ENCODE data around the gene ZIC1.

Gene ZIC1

GRCh38 chr3:147397155-147397874 is 11.8 kb upstream of the ZIC1 start:
- DNase-seq: no peak

- DNase-seq: no peak
These were observed 11.0 kb upstream of the ZIC1 start for GRCh38 chr3:147397875-147398812.

GRCh38 chr3:147398813-147399534 is 10.2 kb upstream of the ZIC1 start:
- no peak for DNase-seq

- DNase-seq: no peak
These were observed 9.1 kb upstream of the ZIC1 start for GRCh38 chr3:147400111-147400510.

DNA sequence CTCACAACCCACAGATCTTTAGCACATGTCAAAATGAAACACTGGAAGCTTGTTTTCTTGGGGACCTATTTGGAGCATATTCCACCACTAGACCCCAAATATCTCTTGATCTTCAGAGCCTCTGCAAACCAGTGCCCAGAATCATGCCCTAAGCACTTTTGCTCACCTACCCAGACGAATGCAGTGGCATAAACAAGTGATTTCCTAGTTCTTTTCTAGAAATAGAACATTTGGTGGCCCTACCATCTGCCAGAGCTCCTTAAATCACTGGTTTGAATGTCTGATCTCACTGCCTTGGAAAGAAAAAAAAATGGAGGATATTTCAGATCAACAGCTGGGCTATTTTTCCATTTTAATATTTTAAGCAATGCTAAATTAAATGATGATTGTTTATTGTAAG is 8.2 kb upstream of the ZIC1 start:
- DNase-seq: no peak

GRCh38 chr3:147401421-147401820 is 7.7 kb upstream of the ZIC1 start:
- no peak for DNase-seq

GRCh38 chr3:147402159-147402558 is 7.0 kb upstream of the ZIC1 start:
- no peak for DNase-seq

DNA sequence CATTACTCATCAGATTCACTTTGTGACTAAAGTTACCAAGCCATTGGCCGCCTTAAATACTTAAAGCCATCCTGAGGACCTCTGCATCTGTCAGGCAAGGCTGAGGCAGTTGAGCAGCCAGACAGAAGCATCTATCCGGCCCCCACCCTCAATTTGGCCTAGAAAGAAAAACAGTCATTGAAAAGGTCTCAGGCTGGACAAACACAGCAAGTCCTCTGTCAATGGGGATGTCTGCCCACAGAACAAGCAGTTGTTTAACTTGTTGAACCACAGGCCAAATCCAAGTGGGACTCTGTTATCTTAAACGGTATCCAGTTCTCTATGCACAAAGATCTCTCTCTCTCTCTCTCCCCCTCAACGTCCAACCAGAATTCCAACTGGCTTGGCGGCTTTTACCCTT is 5.7 kb upstream of the ZIC1 start:
- DNase-seq: no peak

DNA sequence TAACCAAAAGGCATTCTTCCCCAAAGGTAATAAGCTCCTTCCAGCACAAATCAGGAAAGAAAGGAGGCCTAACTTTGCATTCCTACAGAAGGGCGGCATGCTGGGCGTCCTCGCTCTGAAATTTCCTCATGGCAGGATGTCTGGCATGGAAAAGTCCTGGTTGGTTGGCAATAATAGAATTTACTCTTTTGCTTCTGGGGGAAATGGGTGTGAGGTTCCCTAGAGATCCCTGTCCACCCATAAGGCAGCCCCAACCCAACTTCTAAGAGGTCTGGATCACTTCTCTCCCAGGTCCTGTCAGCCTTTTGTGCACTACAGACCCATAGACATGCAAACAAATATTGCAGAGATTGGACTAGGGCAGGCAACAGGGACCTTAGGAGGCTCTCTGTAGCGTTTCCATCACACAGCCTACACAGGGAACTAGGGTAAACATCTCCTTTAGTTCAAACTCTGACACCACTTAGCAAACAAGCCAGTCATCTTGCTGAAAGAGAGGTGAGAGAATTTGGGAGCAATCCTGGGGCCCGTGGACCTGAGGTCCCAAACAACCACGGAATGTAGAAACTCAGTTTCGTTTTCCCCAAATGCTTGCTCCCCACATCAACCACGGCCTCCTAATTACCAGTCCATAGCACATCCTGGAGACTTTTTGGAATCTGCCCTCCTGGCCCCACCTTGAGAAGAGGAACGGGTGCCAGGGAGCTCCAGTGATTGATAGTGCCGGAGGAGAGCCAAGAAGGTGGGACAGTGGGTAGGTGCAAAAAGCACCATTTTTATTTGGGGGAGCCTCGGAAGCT is 5.0 kb upstream of the ZIC1 start:
- no peak for DNase-seq

GRCh38 chr3:147404800-147405230 is 4.3 kb upstream of the ZIC1 start:
- DNase-seq: no peak

- no peak for DNase-seq
These were observed 3.7 kb upstream of the ZIC1 start for GRCh38 chr3:147405231-147406027.

GRCh38 chr3:147406028-147406931 is 2.9 kb upstream of the ZIC1 start, which contains the start of gene ZIC4:
Gene ZIC4 (minus strand): TSS chr3:147406543. CDS start chr3:147402797, 3,746 bp downstream.
- DNase-seq: no peak

- no peak for DNase-seq
These were observed 2.1 kb upstream of the ZIC1 start for GRCh38 chr3:147407114-147407497.

- DNase-seq: no peak
These were observed 1.5 kb upstream of the ZIC1 start for GRCh38 chr3:147407498-147408187.

DNA sequence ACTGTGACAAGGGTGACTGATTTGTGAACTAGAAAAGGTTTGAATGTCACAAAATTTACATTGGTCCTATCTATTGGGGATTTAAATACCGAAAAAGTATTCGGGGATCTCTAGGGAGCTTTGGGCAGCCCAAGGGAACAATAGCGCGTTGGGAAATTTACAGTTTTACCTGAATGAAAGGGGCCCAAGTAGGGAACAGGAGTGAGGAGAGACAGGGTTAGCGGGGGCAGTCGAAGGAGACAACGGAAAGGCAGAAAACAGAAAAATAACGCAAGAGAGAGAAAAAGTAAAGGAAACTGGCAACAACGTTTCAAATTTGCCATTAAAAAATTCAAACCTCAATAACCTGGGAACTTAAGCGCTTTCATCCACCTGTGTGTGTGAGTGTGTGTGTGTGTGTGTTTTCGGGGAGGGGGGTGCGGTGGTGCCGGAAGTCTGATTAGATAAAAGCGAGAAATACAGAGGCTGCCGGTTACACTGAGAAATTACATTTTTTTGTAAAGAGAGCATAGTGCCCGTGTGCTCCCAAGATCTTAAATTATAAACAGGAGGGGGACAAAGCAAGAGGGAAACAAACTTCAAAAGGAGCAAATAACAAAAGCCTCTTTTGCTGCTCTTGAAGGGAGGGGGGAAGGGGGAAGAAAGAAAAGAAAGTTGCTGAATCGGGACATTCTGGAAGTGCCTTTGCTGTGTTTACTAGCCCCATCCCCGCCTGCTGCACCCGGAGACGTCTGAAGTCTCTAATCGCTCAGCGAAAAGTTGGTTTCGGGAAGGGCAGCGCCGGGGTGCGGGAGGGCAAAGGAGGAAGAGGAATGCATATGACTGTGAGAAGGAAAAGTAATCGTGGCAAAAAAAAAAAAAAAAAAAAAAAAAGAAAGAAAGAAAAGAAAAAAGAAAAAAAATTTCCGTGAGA is 721 bp upstream of the ZIC1 start:
- no peak for DNase-seq

DNA sequence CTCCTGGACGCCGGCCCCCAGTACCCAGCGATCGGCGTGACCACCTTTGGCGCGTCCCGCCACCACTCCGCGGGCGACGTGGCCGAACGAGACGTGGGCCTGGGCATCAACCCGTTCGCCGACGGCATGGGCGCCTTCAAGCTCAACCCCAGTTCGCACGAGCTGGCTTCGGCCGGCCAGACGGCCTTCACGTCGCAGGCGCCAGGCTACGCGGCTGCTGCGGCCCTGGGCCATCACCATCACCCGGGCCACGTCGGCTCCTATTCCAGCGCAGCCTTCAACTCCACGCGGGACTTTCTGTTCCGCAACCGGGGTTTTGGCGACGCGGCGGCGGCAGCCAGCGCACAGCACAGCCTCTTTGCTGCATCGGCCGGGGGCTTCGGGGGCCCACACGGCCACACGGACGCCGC is 956 bp downstream of the ZIC1 start:
- no peak for DNase-seq

DNA sequence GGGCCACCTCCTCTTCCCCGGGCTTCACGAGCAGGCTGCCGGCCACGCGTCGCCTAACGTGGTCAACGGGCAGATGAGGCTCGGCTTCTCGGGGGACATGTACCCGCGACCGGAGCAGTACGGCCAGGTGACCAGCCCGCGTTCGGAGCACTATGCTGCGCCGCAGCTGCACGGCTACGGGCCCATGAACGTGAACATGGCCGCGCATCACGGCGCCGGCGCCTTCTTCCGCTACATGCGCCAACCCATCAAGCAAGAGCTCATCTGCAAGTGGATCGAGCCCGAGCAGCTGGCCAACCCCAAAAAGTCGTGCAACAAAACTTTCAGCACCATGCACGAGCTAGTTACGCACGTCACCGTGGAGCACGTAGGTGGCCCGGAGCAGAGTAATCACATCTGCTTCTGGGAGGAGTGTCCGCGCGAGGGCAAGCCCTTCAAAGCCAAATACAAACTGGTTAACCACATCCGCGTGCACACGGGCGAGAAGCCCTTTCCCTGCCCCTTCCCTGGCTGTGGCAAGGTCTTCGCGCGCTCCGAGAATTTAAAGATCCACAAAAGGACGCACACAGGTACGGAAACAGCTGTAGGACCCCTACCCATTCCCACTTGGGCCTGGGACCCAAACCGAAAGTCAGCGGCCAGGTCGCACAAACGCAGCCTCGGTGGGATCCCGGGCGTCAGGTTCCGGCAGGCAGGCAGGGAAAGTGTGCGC is 1.5 kb downstream of the ZIC1 start:
- no peak for DNase-seq

DNA sequence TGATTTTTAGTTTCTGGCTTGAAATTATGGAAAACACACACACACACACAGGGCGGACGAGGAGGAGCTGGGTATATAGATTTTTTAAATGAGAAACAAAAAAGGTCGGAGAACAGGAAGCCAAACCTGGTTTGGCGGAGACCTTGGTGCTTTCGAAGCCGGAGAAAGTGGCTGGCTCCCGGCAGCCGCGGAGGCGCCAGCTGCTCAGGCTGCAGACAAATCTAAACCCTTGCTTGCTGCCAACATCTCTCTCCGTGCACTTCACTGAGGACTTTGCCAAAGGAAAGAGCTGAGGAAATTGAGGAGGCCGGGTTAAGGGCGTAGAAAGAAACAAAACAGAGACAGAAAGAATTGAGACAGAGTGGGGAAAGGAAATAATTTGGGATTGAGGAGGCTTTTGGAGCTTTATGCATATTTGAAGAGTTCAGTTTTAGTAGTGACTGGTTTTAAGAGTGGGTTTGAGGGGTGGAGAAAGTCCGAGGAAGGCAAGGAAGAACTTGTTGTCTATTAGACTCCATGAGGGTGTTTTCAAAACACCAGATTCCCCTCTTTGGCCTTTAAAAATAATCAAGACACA is 2.2 kb downstream of the ZIC1 start:
- no peak for DNase-seq

Data from SW 1271 (cell line).